GM12878 (cell line): ENCODE measurements around the gene CNGA1. TPM values are rescaled to one million over a fixed set of nuclear protein-coding genes. Genes with fewer than 3 reads are reported as not detected.
"Not testable (repeated sequence)": the region's sequence is repeated elsewhere in the genome, so short reads cannot be mapped to it uniquely, and the experiment has no call there.

ENCODE experiments used
- ATAC-seq: fragments of 200-7000 bp; cut with Tn5 transposase; 3 replicates; pipeline ENCODE4 v1.9.1; 2020; ENCODE audit warnings: mild to moderate bottlenecking, moderate library complexity
- BruUV-seq: library from RNA; stranded (reverse); fragments of 400-500 nt; replicated peaks from 2 replicates; lab custom pipeline; 2021; lab: Mats Ljungman, UMichigan
- CTCF ChIA-PET: fragments of 300-600 bp; sonication (Branson Sonifier 250); formaldehyde crosslinking; extraction: SDS; loops from one replicate; lab custom pipeline; 2021; ENCODE audit warnings: inconsistent platforms; lab: Yijun Ruan, JAX
- POLR2A ChIA-PET: fragments of 350-600 bp; formaldehyde crosslinking; extraction: SDS; loops from one replicate; lab custom pipeline; 2021; ENCODE audit warnings: inconsistent platforms; lab: Charles Lee
- RAD21 ChIA-PET: fragments of 300-600 bp; sonication (Branson Sonifier 250); formaldehyde crosslinking; loops from one replicate; lab custom pipeline; 2023; ENCODE audit warnings: antibody characterized with exemption; ENCODE audit not compliant: unreplicated experiment; lab: Charles Lee
- SMC1A ChIA-PET: fragments of 300-600 bp; sonication (Branson Sonifier 250); formaldehyde crosslinking; loops from one replicate; lab custom pipeline; 2023; ENCODE audit not compliant: unreplicated experiment, uncharacterized antibody; lab: Charles Lee
- DNase-seq: peaks from one replicate; pipeline ENCODE4 v3.0.0-alpha.2; 2011; ENCODE audit warnings: low read depth, low spot score
- FAIRE-seq: peaks from 3 replicates; lab custom pipeline; 2011; peaks lifted over from hg19 to GRCh38; lab: Jason Lieb, UNC
- H2AFZ ChIP-seq: 2 replicates; pipeline ENCODE4 v1.6.0; 2011; ENCODE audit warnings: low read depth, low read length, control low read depth; ENCODE audit not compliant: control insufficient read depth
- H3K27ac ChIP-seq: 2 replicates; pipeline ENCODE4 v1.5.1; 2011; ENCODE audit warnings: control low read depth; ENCODE audit not compliant: control insufficient read depth, insufficient read depth
- H3K27me3 ChIP-seq, 2 experiments: replicated peaks in 1 of 2; 2 replicates each; pipeline versions ENCODE4 v1.6.0 to v1.6.1; 2011; ENCODE audit warnings: low read length in 1 of 2; ENCODE audit not compliant: control insufficient read depth in 2 of 2, insufficient read depth in 2 of 2
- H3K36me3 ChIP-seq, 2 experiments: 2 replicates each; pipeline ENCODE4 v1.5.1; 2011; ENCODE audit warnings: low read length in 1 of 2; ENCODE audit not compliant: control insufficient read depth in 2 of 2, insufficient read depth in 2 of 2
- H3K4me1 ChIP-seq: 2 replicates; pipeline ENCODE4 v1.6.1; 2011; ENCODE audit warnings: mild to moderate bottlenecking, low read length, moderate library complexity, mixed read lengths; ENCODE audit not compliant: control insufficient read depth, insufficient read depth
- H3K4me2 ChIP-seq: 2 replicates; pipeline ENCODE4 v1.6.0; 2011; ENCODE audit warnings: control low read depth; ENCODE audit not compliant: control insufficient read depth, insufficient read depth
- H3K4me3 ChIP-seq: fragments of 200-600 bp; sonication (generic); 2 replicates; pipeline ENCODE4 v1.5.1; 2016
- H3K79me2 ChIP-seq: 2 replicates; pipeline ENCODE4 v1.6.0; 2011; ENCODE audit warnings: low read length; ENCODE audit not compliant: control insufficient read depth, insufficient read depth
- H3K9ac ChIP-seq: 2 replicates; pipeline ENCODE4 v1.8.0; 2011; ENCODE audit warnings: low read length, control low read depth, mixed read lengths; ENCODE audit not compliant: control insufficient read depth, insufficient read depth
- H3K9me3 ChIP-seq: replicated peaks from 3 replicates; pipeline ENCODE4 v1.5.1; 2011; ENCODE audit warnings: mild to moderate bottlenecking, low read length; ENCODE audit not compliant: control insufficient read depth, insufficient read depth
- H4K20me1 ChIP-seq: 2 replicates; pipeline ENCODE4 v1.6.0; 2011; ENCODE audit not compliant: control insufficient read depth, insufficient read depth
- RAD21 ChIP-seq: IDR thresholded peaks from 2 replicates; pipeline ENCODE4 v1.6.1; 2011; ENCODE audit warnings: mild to moderate bottlenecking, low read depth, low read length, moderate library complexity; ENCODE audit not compliant: insufficient read depth
- SMC3 ChIP-seq: IDR thresholded peaks from 2 replicates; pipeline ENCODE4 v1.6.1; 2011; ENCODE audit warnings: low read length, improper control_type of control experiment, borderline replicate concordance
- whole genome bisulfite sequencing: methylation state at CpG from one replicate; pipeline ENCODE4 v1.1.6; 2016; ENCODE audit warnings: low lambda C conversion rate; ENCODE audit not compliant: insufficient replicate concordance, insufficient coverage; ENCODE audit errors: missing lambda C conversion rate; 5-methylcytosine and 5-hydroxymethylcytosine counted together
- in situ Hi-C: fragments of 300-500 bp; cut with MboI; formaldehyde crosslinking; loops from 9 replicates; pipeline ENCODE4 v1.14.3; 2018; ENCODE audit warnings: mixed read lengths
- intact Hi-C: fragments of 100-400 bp; cut with micrococcal nuclease; formaldehyde crosslinking; loops from one replicate; pipeline ENCODE4 v1.14.2; 2022; ENCODE audit not compliant: unreplicated experiment
- polyA plus RNA-seq, 11 experiments: library from polyadenylated mRNA; depleted of rRNA in 4 of 11; unstranded in 6 of 11; stranded (reverse) in 5 of 11; fragments of >200 nt; fragmentation: Nextera tagmentation in 4 of 11; fragmentation: Illumina TruSeq in 1 of 11; extraction: Ambion mirVana in 4 of 11; extraction: Trizol in 1 of 11; gene quantifications; 1 replicate in 1 of 11; 2 replicates in 10 of 11; pipeline versions ENCODE4 v1.2.1 to v1.2.3, GENCODE V29; 2011 to 2016; ENCODE audit warnings: inconsistent platforms in 2 of 11, missing spikeins in 2 of 11, low read depth in 1 of 11
- total RNA-seq, 4 experiments: library from RNA; depleted of rRNA in 3 of 4; stranded (reverse); fragments of >200 nt in 3 of 4; fragmentation: Illumina TruSeq in 1 of 4; extraction: Trizol in 1 of 4; gene quantifications; 2 replicates each; pipeline versions ENCODE4 v1.2.1 to v1.2.3, GENCODE V29; 2013 to 2021
- TF ChIP-seq, protein P1 (sequence below), 3 experiments: IDR thresholded peaks in 2 of 3; conservative IDR thresholded peaks in 1 of 3; 2 replicates each; pipeline ENCODE4 v1.5.1; 2011; ENCODE audit warnings: low read depth in 3 of 3, low read length in 3 of 3, mild to moderate bottlenecking in 3 of 3, control low read depth in 2 of 3, moderate library complexity in 2 of 3, inconsistent platforms in 1 of 3, mixed read lengths in 1 of 3; ENCODE audit not compliant: control insufficient read depth in 2 of 3, insufficient read depth in 1 of 3; ENCODE audit errors: extremely low read depth in 1 of 3

Gene CNGA1
- total and polyA plus RNA-seq, 10 of the 15 experiments (the other 5 are each of a cell fraction or from before 2014, with no cell fraction given), result 0.38 to 14.2 (median 5.1) TPM

DNA sequence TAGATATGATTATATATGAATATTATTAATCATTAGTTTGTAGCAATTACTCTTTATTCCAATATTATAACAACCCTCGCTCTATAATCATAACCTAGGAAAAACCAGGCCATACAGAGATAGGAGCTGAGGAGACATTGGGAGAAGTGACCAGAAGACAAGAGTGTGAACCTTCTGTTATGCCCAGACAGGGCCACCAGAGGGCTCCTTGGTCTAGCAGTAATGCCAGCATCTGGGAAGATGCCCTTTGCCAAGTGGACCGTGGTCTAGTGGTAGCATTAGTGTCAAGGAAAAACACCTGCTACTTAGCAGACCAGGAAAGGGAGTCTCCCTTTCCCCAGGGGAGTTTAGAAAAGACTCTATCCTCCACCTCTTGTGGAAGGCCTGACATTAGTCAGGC is 12.9 kb downstream of the CNGA1 start:
- H3K4me1 ChIP-seq, DNase-seq, BruUV-seq, H3K4me2 ChIP-seq, H3K79me2 ChIP-seq, in situ Hi-C loops, H4K20me1 ChIP-seq, H3K36me3 ChIP-seq, H3K9me3 ChIP-seq, H3K4me3 ChIP-seq, H3K9ac ChIP-seq, H2AFZ ChIP-seq, FAIRE-seq, H3K27ac ChIP-seq, POLR2A ChIA-PET, ATAC-seq, H3K27me3 ChIP-seq: not testable (repeated sequence)
- RAD21 ChIA-PET, result interaction anchor here (0.8 to 5.0 kb wide), 14 partner anchors 16 to 124 kb away, joined by 3 to 75 read pairs (median 5); no protein-coding TSS in a partner anchor
- WGBS, result 3% methylated on average over 2 of the region's 2 CpGs
- intact Hi-C loops, result loop anchor here (1.0 to 5.0 kb wide), 2 partner anchors 84 to 104 kb away; no protein-coding TSS in a partner anchor
- peak; percentile 57; the same call in 1 of the 2 replicates for TF ChIP-seq SMC3
- TF ChIP-seq RAD21, result peak; percentile 70
- TF ChIP-seq, protein P1, sequence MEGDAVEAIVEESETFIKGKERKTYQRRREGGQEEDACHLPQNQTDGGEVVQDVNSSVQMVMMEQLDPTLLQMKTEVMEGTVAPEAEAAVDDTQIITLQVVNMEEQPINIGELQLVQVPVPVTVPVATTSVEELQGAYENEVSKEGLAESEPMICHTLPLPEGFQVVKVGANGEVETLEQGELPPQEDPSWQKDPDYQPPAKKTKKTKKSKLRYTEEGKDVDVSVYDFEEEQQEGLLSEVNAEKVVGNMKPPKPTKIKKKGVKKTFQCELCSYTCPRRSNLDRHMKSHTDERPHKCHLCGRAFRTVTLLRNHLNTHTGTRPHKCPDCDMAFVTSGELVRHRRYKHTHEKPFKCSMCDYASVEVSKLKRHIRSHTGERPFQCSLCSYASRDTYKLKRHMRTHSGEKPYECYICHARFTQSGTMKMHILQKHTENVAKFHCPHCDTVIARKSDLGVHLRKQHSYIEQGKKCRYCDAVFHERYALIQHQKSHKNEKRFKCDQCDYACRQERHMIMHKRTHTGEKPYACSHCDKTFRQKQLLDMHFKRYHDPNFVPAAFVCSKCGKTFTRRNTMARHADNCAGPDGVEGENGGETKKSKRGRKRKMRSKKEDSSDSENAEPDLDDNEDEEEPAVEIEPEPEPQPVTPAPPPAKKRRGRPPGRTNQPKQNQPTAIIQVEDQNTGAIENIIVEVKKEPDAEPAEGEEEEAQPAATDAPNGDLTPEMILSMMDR (IDR thresholded peaks at IDR 0.05 in 2 of 3, conservative IDR thresholded peaks at IDR 0.05 in 1 of 3; ENCODE audit: control insufficient read depth in 2 of 3, extremely low read depth in 1 of 3, insufficient read depth in 1 of 3, low read depth in 3 of 3, low read length in 3 of 3), result peak; percentile 37 to 61 (median 45)
- CTCF ChIA-PET, result interaction anchor here (0.6 to 7.3 kb wide), 29 partner anchors 9 to 167 kb away, joined by 3 to 129 read pairs (median 4); partner anchors contain the start of genes CNGA1 and NIPAL1
- SMC1A ChIA-PET, result interaction anchor here (0.6 to 6.0 kb wide), 19 partner anchors 14 to 137 kb away, joined by 3 to 74 read pairs (median 4); no protein-coding TSS in a partner anchor
